ENCODE data around the gene UBAP2L. TPM values are rescaled to one million over a fixed set of nuclear protein-coding genes. Genes with fewer than 3 reads are reported as not detected.

Gene UBAP2L
- polyA plus RNA-seq, 1 donor (not counting 4 experiments of a cell fraction or from before 2014, with no cell fraction given) = 198 TPM

DNA sequence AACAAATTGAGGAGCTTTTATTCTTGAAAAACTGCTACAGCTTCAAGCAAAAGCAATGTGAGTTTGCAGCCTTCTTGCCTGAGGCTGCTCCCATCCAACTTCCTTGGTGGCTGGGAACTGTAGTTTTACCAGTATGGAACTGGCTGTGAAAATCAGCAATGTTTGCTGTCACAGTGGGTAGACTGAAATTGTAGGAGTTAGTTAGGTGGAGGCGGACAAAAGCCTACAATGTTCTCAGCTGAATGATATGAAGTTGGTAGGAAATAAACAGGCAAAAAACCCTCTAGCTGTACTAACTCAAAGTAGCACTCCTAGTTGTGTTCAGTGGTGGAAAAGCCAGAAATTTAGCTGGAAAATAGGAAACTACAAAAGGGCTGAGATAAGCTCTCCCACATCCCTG is 70.2 kb downstream of the UBAP2L start:
- no peak overlapping the region for H3K4me2 ChIP-seq (ENCODE audit: control insufficient read depth, extremely low read depth, insufficient read depth, low read depth, low read length)
- dilution Hi-C loops (cut with MboI; ENCODE audit: extremely low pct_ligation_motif_present, low sequenced_read_pairs) = no loop called here
- no peak overlapping the region for H3K9ac ChIP-seq (ENCODE audit: control insufficient read depth, extremely low read depth, insufficient read depth, low read length)
- no peaks in the 10 kb centered on the region for H3K36me3 ChIP-seq (ENCODE audit: control insufficient read depth in 2 of 2, extremely low read depth in 1 of 2, insufficient read depth in 2 of 2, low read length in 2 of 2)
- H3K27ac ChIP-seq (ENCODE audit: control insufficient read depth, insufficient read depth, low read length) = no peak overlapping the region
- TF ChIP-seq, protein P1, sequence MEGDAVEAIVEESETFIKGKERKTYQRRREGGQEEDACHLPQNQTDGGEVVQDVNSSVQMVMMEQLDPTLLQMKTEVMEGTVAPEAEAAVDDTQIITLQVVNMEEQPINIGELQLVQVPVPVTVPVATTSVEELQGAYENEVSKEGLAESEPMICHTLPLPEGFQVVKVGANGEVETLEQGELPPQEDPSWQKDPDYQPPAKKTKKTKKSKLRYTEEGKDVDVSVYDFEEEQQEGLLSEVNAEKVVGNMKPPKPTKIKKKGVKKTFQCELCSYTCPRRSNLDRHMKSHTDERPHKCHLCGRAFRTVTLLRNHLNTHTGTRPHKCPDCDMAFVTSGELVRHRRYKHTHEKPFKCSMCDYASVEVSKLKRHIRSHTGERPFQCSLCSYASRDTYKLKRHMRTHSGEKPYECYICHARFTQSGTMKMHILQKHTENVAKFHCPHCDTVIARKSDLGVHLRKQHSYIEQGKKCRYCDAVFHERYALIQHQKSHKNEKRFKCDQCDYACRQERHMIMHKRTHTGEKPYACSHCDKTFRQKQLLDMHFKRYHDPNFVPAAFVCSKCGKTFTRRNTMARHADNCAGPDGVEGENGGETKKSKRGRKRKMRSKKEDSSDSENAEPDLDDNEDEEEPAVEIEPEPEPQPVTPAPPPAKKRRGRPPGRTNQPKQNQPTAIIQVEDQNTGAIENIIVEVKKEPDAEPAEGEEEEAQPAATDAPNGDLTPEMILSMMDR (optimal IDR thresholded peaks at IDR 0.05 in 1 of 3, IDR thresholded peaks at IDR 0.05 in 1 of 3, conservative IDR thresholded peaks at IDR 0.05 in 1 of 3; ENCODE audit: extremely low read depth in 1 of 3, insufficient read depth in 2 of 3, low read length in 3 of 3) = no peak
- no peak for TF ChIP-seq EZH2 (IDR thresholded peaks at IDR 0.05; ENCODE audit: low read length)
- no peaks in the 10 kb centered on the region for H3K4me1 ChIP-seq (ENCODE audit: control insufficient read depth, extremely low read depth, insufficient read depth, low read length)
- no peaks in the 10 kb centered on the region for H4K20me1 ChIP-seq (ENCODE audit: control insufficient read depth, extremely low read depth, insufficient read depth, low read length)
- FAIRE-seq (no peak), DNase-seq (ENCODE audit: low read depth, low spot score) (no peak)
- H3K27me3 ChIP-seq (ENCODE audit: control insufficient read depth, extremely low read depth, insufficient read depth, low read length) = no peaks in the 10 kb centered on the region
- H3K4me3 ChIP-seq (ENCODE audit: control insufficient read depth in 2 of 3, extremely low read depth in 1 of 3, insufficient read depth in 2 of 3, low read depth in 1 of 3, low read length in 3 of 3) = no peak overlapping the region
- no peaks in the 10 kb centered on the region for H3K9me3 ChIP-seq (ENCODE audit: control insufficient read depth, low read depth, low read length)
- no peak overlapping the region for H2AFZ ChIP-seq (ENCODE audit: control insufficient read depth, low read length)
- no peaks in the 10 kb centered on the region for H3K9me1 ChIP-seq (ENCODE audit: control insufficient read depth, extremely low read depth, insufficient read depth, low read length)
- no peaks in the 10 kb centered on the region for H3K79me2 ChIP-seq (ENCODE audit: control insufficient read depth, insufficient read depth, low read length)

DNA sequence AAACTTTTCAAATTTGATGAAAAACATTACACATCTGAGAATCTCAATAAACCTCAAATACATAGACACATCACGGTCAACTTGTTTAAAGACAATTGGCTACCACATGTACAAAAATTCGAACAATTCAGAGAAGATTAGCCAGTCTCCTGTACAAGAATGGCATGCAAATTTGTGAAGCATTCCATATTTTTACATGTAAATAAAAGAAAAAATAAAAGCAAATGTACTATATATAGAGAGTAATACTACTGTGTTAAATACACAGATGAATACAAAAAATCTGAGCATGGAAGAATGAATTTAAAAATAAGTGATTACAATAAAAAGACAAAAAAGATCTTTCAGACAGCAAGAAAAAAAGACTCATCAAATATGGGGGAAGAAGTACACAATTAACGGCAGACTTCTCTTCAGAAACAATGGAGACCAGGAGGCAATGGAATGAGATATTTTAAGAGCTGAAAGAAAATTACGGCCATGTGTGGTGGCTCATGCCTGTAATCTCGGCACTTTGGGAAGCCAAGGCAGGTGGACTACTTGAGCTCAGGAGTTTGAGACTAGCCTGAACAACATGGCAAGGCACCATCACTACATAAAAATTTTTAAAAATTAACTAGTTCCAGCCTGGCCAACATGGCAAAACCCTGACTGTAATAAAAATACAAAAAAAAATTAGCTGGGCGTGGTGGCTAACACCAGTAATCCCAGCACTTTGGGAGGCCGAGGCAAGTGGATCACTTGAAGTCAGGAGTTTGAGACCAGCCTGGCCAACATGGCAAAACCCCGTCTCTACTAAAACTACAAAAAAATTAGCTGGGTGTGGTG is 74.9 kb downstream of the UBAP2L start:
- Histone ChIP-seq H3K27ac (ENCODE audit: control insufficient read depth, insufficient read depth, low read length) (no peak overlapping the region), H3K4me3 (ENCODE audit: control insufficient read depth in 2 of 3, extremely low read depth in 1 of 3, insufficient read depth in 2 of 3, low read depth in 1 of 3, low read length in 3 of 3) (no peak overlapping the region), H3K27me3 (ENCODE audit: control insufficient read depth, extremely low read depth, insufficient read depth, low read length) (no peaks in the 10 kb centered on the region), H2AFZ (ENCODE audit: control insufficient read depth, low read length) (no peak overlapping the region), H3K79me2 (ENCODE audit: control insufficient read depth, insufficient read depth, low read length) (no peaks in the 10 kb centered on the region), H3K4me1 (ENCODE audit: control insufficient read depth, extremely low read depth, insufficient read depth, low read length) (no peaks in the 10 kb centered on the region), H3K4me2 (ENCODE audit: control insufficient read depth, extremely low read depth, insufficient read depth, low read depth, low read length) (no peak overlapping the region), H4K20me1 (ENCODE audit: control insufficient read depth, extremely low read depth, insufficient read depth, low read length) (no peaks in the 10 kb centered on the region), H3K9ac (ENCODE audit: control insufficient read depth, extremely low read depth, insufficient read depth, low read length) (no peak overlapping the region), H3K9me3 (ENCODE audit: control insufficient read depth, low read depth, low read length) (no peaks in the 10 kb centered on the region), H3K9me1 (ENCODE audit: control insufficient read depth, extremely low read depth, insufficient read depth, low read length) (no peaks in the 10 kb centered on the region), H3K36me3 (ENCODE audit: control insufficient read depth in 2 of 2, extremely low read depth in 1 of 2, insufficient read depth in 2 of 2, low read length in 2 of 2) (no peaks in the 10 kb centered on the region)
- DNase-seq (ENCODE audit: low read depth, low spot score) (no peak), FAIRE-seq (no peak)
- dilution Hi-C loops (cut with MboI; ENCODE audit: extremely low pct_ligation_motif_present, low sequenced_read_pairs) = no loop called here
- TF ChIP-seq, protein P1 (optimal IDR thresholded peaks at IDR 0.05 in 1 of 3, IDR thresholded peaks at IDR 0.05 in 1 of 3, conservative IDR thresholded peaks at IDR 0.05 in 1 of 3; ENCODE audit: extremely low read depth in 1 of 3, insufficient read depth in 2 of 3, low read length in 3 of 3) = no peak
- TF ChIP-seq EZH2 (IDR thresholded peaks at IDR 0.05; ENCODE audit: low read length) = no peak

All from keratinocyte (primary cell).